ENCODE data around the gene UBAC2. TPM values are rescaled to one million over a fixed set of nuclear protein-coding genes. Genes with fewer than 3 reads are reported as not detected.

Gene UBAC2
- polyA plus RNA-seq, 6 donors from 2014 or later, result 107 to 132 (median 115) TPM

- DNase-seq (no peak), ATAC-seq (ENCODE audit: low read depth in 2 of 2) (peak; percentile 69 to 72)
- H3K27me3 Mint-ChIP-seq, result no peaks in the 10 kb centered on the region
- peaks cover 0 to 1% (median 0%) of the 10 kb centered on the region in 7 donors for H3K9me3 Mint-ChIP-seq
- H3K4me3 Mint-ChIP-seq, result peak overlapping the region in 6 of 8 donors; percentile 0 to 45 (median 26)
- H3K27ac Mint-ChIP-seq, result peak overlapping the region; percentile 47 to 96 (median 91)
- H3K4me1 Mint-ChIP-seq, result peaks cover 40 to 57% (median 50%) of the 10 kb centered on the region in 3 donors
- peaks cover 23 to 29% of the 10 kb centered on the region in 2 donors for H3K36me3 Mint-ChIP-seq
Observed at GRCh38 chr13:99322297-99323103, 121.8 kb downstream of the UBAC2 start.

- no peak for DNase-seq
- Mint-ChIP-seq H3K27ac (peak overlapping the region in 4 of 6 donors; percentile 49 to 92 (median 86)), H3K9me3 (peaks cover 0 to 1% (median 0%) of the 10 kb centered on the region in 7 donors), H3K4me1 (peaks cover 41 to 57% (median 50%) of the 10 kb centered on the region in 3 donors), H3K4me3 (no peak overlapping the region), H3K27me3 (no peaks in the 10 kb centered on the region), H3K36me3 (peaks cover 23 to 29% of the 10 kb centered on the region in 2 donors)
- ATAC-seq (ENCODE audit: low read depth in 2 of 2), result no peak
Observed at GRCh38 chr13:99323488-99323887, 122.8 kb downstream of the UBAC2 start.

- peaks cover 41 to 45% (median 44%) of the 10 kb centered on the region in 3 donors for H3K4me1 Mint-ChIP-seq
- no peaks in the 10 kb centered on the region for H3K27me3 Mint-ChIP-seq
- H3K4me3 Mint-ChIP-seq, result peak overlapping the region in 3 of 8 donors; percentile 13 to 51 (median 25)
- DNase-seq (peak; percentile 22), ATAC-seq (ENCODE audit: low read depth in 2 of 2) (peak; percentile 36 to 39)
- H3K27ac Mint-ChIP-seq, result peak overlapping the region in 4 of 6 donors; percentile 9 to 74 (median 42)
- H3K36me3 Mint-ChIP-seq, result peaks cover 30 to 31% of the 10 kb centered on the region in 2 donors
- peaks cover 0 to 1% (median 0%) of the 10 kb centered on the region in 7 donors for H3K9me3 Mint-ChIP-seq
Observed at GRCh38 chr13:99326012-99326411, 125.4 kb downstream of the UBAC2 start.

GRCh38 chr13:99327126-99327525, 126.5 kb downstream of the UBAC2 start:
- DNase-seq, result no peak
- H3K27me3 Mint-ChIP-seq, result no peaks in the 10 kb centered on the region
- H3K9me3 Mint-ChIP-seq, result peaks cover 0 to 1% (median 0%) of the 10 kb centered on the region in 7 donors
- peaks cover 30 to 34% of the 10 kb centered on the region in 2 donors for H3K36me3 Mint-ChIP-seq
- ATAC-seq (ENCODE audit: low read depth in 2 of 2), result no peak
- H3K27ac Mint-ChIP-seq, result peak overlapping the region in 1 of 6 donors; percentile 6
- peak overlapping the region in 1 of 8 donors; percentile 12 for H3K4me3 Mint-ChIP-seq
- peaks cover 39 to 40% (median 39%) of the 10 kb centered on the region in 3 donors for H3K4me1 Mint-ChIP-seq

GRCh38 chr13:99327761-99328160, 127.1 kb downstream of the UBAC2 start:
- H3K36me3 Mint-ChIP-seq, result peaks cover 30 to 35% of the 10 kb centered on the region in 2 donors
- ATAC-seq (ENCODE audit: low read depth in 2 of 2) (no peak), DNase-seq (no peak)
- peaks cover 0 to 1% (median 0%) of the 10 kb centered on the region in 7 donors for H3K9me3 Mint-ChIP-seq
- no peak overlapping the region for H3K4me3 Mint-ChIP-seq
- H3K27me3 Mint-ChIP-seq, result no peaks in the 10 kb centered on the region
- H3K4me1 Mint-ChIP-seq, result peaks cover 36 to 39% (median 38%) of the 10 kb centered on the region in 3 donors
- peak overlapping the region in 2 of 6 donors; percentile 6 to 24 for H3K27ac Mint-ChIP-seq

- H3K36me3 Mint-ChIP-seq, result peaks cover 26 to 29% of the 10 kb centered on the region in 2 donors
- no peak overlapping the region for H3K27ac Mint-ChIP-seq
- no peak for DNase-seq
- peaks cover 33 to 35% (median 34%) of the 10 kb centered on the region in 3 donors for H3K4me1 Mint-ChIP-seq
- no peaks in the 10 kb centered on the region for H3K27me3 Mint-ChIP-seq
- no peak overlapping the region for H3K4me3 Mint-ChIP-seq
- peaks cover 0 to 1% (median 0%) of the 10 kb centered on the region in 7 donors for H3K9me3 Mint-ChIP-seq
- ATAC-seq (ENCODE audit: low read depth in 2 of 2), result no peak
Observed at GRCh38 chr13:99329477-99329876, 128.8 kb downstream of the UBAC2 start.

GRCh38 chr13:99330942-99331341, 130.3 kb downstream of the UBAC2 start:
- Mint-ChIP-seq H3K4me1 (peaks cover 33 to 39% (median 36%) of the 10 kb centered on the region in 3 donors), H3K27ac (peak overlapping the region in 1 of 6 donors; percentile 59), H3K4me3 (no peak overlapping the region), H3K27me3 (no peaks in the 10 kb centered on the region), H3K9me3 (peaks cover 0 to 1% (median 0%) of the 10 kb centered on the region in 7 donors), H3K36me3 (peaks cover 15 to 18% of the 10 kb centered on the region in 2 donors)
- ATAC-seq (ENCODE audit: low read depth in 2 of 2), result no peak
- DNase-seq, result no peak

GRCh38 chr13:99331881-99332293, 131.2 kb downstream of the UBAC2 start:
- ATAC-seq (ENCODE audit: low read depth in 2 of 2), result no peak
- Mint-ChIP-seq H3K4me3 (no peak overlapping the region), H3K9me3 (peaks cover 0 to 1% (median 0%) of the 10 kb centered on the region in 7 donors), H3K27me3 (no peaks in the 10 kb centered on the region), H3K27ac (peak overlapping the region in 1 of 6 donors; percentile 69), H3K36me3 (peaks cover 17 to 18% of the 10 kb centered on the region in 2 donors), H3K4me1 (peaks cover 31 to 41% (median 36%) of the 10 kb centered on the region in 3 donors)
- DNase-seq, result no peak

GRCh38 chr13:99332456-99332855, 131.8 kb downstream of the UBAC2 start:
- H3K27me3 Mint-ChIP-seq, result no peaks in the 10 kb centered on the region
- ATAC-seq (ENCODE audit: low read depth in 2 of 2) (no peak), DNase-seq (no peak)
- peak overlapping the region in 1 of 8 donors; percentile 40 for H3K4me3 Mint-ChIP-seq
- H3K36me3 Mint-ChIP-seq, result peaks cover 13 to 22% of the 10 kb centered on the region in 2 donors
- H3K4me1 Mint-ChIP-seq, result peaks cover 28 to 37% (median 34%) of the 10 kb centered on the region in 3 donors
- H3K9me3 Mint-ChIP-seq, result no peaks in the 10 kb centered on the region
- H3K27ac Mint-ChIP-seq, result peak overlapping the region in 2 of 6 donors; percentile 17 to 36

GRCh38 chr13:99334221-99334620, 133.6 kb downstream of the UBAC2 start:
- H3K27me3 Mint-ChIP-seq, result no peaks in the 10 kb centered on the region
- H3K36me3 Mint-ChIP-seq, result peaks cover 16 to 23% of the 10 kb centered on the region in 2 donors
- H3K4me3 Mint-ChIP-seq, result no peak overlapping the region
- DNase-seq (no peak), ATAC-seq (ENCODE audit: low read depth in 2 of 2) (no peak)
- no peaks in the 10 kb centered on the region for H3K9me3 Mint-ChIP-seq
- peaks cover 34 to 50% (median 50%) of the 10 kb centered on the region in 3 donors for H3K4me1 Mint-ChIP-seq
- peak overlapping the region in 2 of 6 donors; percentile 49 to 77 for H3K27ac Mint-ChIP-seq

- Mint-ChIP-seq H3K4me3 (no peak overlapping the region), H3K9me3 (no peaks in the 10 kb centered on the region), H3K27me3 (no peaks in the 10 kb centered on the region), H3K27ac (peak overlapping the region; percentile 55 to 87 (median 73)), H3K4me1 (peaks cover 34 to 51% (median 50%) of the 10 kb centered on the region in 3 donors), H3K36me3 (peaks cover 11 to 14% of the 10 kb centered on the region in 2 donors)
- DNase-seq, result no peak
- ATAC-seq (ENCODE audit: low read depth in 2 of 2), result no peak
Observed at GRCh38 chr13:99335087-99335486, 134.4 kb downstream of the UBAC2 start.

GRCh38 chr13:99335603-99336002, 134.9 kb downstream of the UBAC2 start:
- no peaks in the 10 kb centered on the region for H3K27me3 Mint-ChIP-seq
- peaks cover 34 to 53% (median 51%) of the 10 kb centered on the region in 3 donors for H3K4me1 Mint-ChIP-seq
- H3K36me3 Mint-ChIP-seq, result peaks cover 14 to 16% of the 10 kb centered on the region in 2 donors
- H3K9me3 Mint-ChIP-seq, result no peaks in the 10 kb centered on the region
- ATAC-seq (ENCODE audit: low read depth in 2 of 2) (peak; percentile 88 to 89), DNase-seq (no peak)
- H3K4me3 Mint-ChIP-seq, result peak overlapping the region in 2 of 8 donors; percentile 17 to 18
- peak overlapping the region in 5 of 6 donors; percentile 55 to 87 (median 73) for H3K27ac Mint-ChIP-seq

- Mint-ChIP-seq H3K4me3 (no peak overlapping the region), H3K9me3 (no peaks in the 10 kb centered on the region), H3K27ac (peak overlapping the region in 2 of 6 donors; percentile 29 to 96), H3K36me3 (peaks cover 34 to 37% of the 10 kb centered on the region in 2 donors), H3K4me1 (peaks cover 41 to 54% (median 49%) of the 10 kb centered on the region in 3 donors), H3K27me3 (no peaks in the 10 kb centered on the region)
- DNase-seq (no peak), ATAC-seq (ENCODE audit: low read depth in 2 of 2) (no peak)
Observed at GRCh38 chr13:99339230-99339721, 138.6 kb downstream of the UBAC2 start.

All from naive B cell (primary cell).